ENCODE results near the gene JAG2.

The JAG2 gene

GRCh38 chr14:105092171-105093037, 76.2 kb downstream of the JAG2 start:
- no peak for DNase-seq (ENCODE audit: low read depth in 2 of 2)

- DNase-seq (ENCODE audit: low read depth in 2 of 2): no peak
These were observed 76.9 kb downstream of the JAG2 start for GRCh38 chr14:105091517-105092170.

- DNase-seq (ENCODE audit: low read depth in 2 of 2): no peak
These were observed 77.5 kb downstream of the JAG2 start for GRCh38 chr14:105091054-105091516.

All from stimulated activated CD4-positive, alpha-beta T cell treated with anti-CD3 and anti-CD28 coated beads, Interleukin-15, amount 100 ng/mL, for 48 hours (primary cell).